Gastrocnemius medialis (tissue), 4 donors: Measurements from ENCODE around the gene FITM1. TPM values are rescaled to one million over a fixed set of nuclear protein-coding genes. Genes with fewer than 3 reads are reported as not detected.

Source experiments
- ATAC-seq, 2 donors: fragments of 150-250 bp; one replicate each; pipeline ENCODE4 v1.9.1; 2016
- DNase-seq, 2 donors: peaks; one replicate each; pipeline ENCODE4 v3.0.0-alpha.2; 2019
- H3K27ac ChIP-seq, 4 donors: fragments of 200-600 bp; sonication (generic); 1 replicate in 1 of 4; 2 replicates in 3 of 4; pipeline ENCODE4 v1.5.1; 2016 to 2018; ENCODE audit warnings: mild to moderate bottlenecking in 2 of 4, moderate library complexity in 1 of 4
- H3K27me3 ChIP-seq, 3 donors: fragments of 200-600 bp; sonication (generic) in 2 of 3; 1 replicate in 1 of 3; 2 replicates in 2 of 3; pipeline versions ENCODE4 v1.5.1 to v1.6.0; 2016 to 2019; ENCODE audit warnings: mild to moderate bottlenecking in 1 of 3, moderate library complexity in 1 of 3
- H3K36me3 ChIP-seq, 2 donors: fragments of 200-600 bp; sonication (generic) in 1 of 2; one replicate each; pipeline ENCODE4 v1.5.1; 2017 to 2018
- H3K4me1 ChIP-seq, 2 donors: fragments of 200-600 bp; sonication (generic) in 1 of 2; one replicate each; pipeline ENCODE4 v1.5.1; 2016 to 2017; ENCODE audit warnings: mild to moderate bottlenecking in 2 of 2
- H3K4me3 ChIP-seq, 4 donors: fragments of 200-600 bp; sonication (generic) in 3 of 4; 1 replicate in 1 of 4; 2 replicates in 3 of 4; pipeline ENCODE4 v1.5.1; 2016 to 2019; ENCODE audit warnings: mild to moderate bottlenecking in 2 of 4
- H3K9me3 ChIP-seq, 3 donors: fragments of 200-600 bp; sonication (generic) in 2 of 3; 1 replicate in 1 of 3; 2 replicates in 2 of 3; pipeline ENCODE4 v1.5.1; 2016 to 2019
- POLR2A ChIP-seq, 2 donors: fragments of 450-650 bp; IDR thresholded peaks; one replicate each; pipeline ENCODE4 v1.6.1; 2017; ENCODE audit warnings: antibody characterized with exemption in 2 of 2, mild to moderate bottlenecking in 2 of 2, moderate library complexity in 2 of 2
- in situ Hi-C, 4 donors: fragments of 200-750 bp; cut with MboI; loops; one replicate each; pipeline versions ENCODE4 v1.15.0 to v1.8.0; 2017; ENCODE audit warnings: low sequenced_read_pairs in 4 of 4
- intact Hi-C: fragments of 100-400 bp; cut with DNase I; formaldehyde crosslinking; loops from one replicate; pipeline ENCODE4 v1.15.1; 2023; ENCODE audit warnings: low total_unique reads
- total RNA-seq, 4 donors: library from RNA; depleted of rRNA; stranded (reverse); fragments of >200 nt; gene quantifications; one replicate each; pipeline versions ENCODE4 v1.1.0 to v1.2.3, GENCODE V29; 2016
- TF ChIP-seq, protein P1 (sequence below), 5 experiments: fragments of 450-650 bp in 3 of 5; fragments of 200-600 bp in 2 of 5; sonication (generic) in 2 of 5; IDR thresholded peaks in 4 of 5; conservative IDR thresholded peaks in 1 of 5; 1 replicate in 4 of 5; 2 replicates in 1 of 5; pipeline ENCODE4 v1.5.1; 2016 to 2019; ENCODE audit warnings: antibody characterized with exemption in 5 of 5, mild to moderate bottlenecking in 3 of 5, moderate library complexity in 3 of 5

The FITM1 gene
- total RNA-seq, 4 donors from 2014 or later, result 45.3 to 91.3 (median 65.4) TPM

DNA sequence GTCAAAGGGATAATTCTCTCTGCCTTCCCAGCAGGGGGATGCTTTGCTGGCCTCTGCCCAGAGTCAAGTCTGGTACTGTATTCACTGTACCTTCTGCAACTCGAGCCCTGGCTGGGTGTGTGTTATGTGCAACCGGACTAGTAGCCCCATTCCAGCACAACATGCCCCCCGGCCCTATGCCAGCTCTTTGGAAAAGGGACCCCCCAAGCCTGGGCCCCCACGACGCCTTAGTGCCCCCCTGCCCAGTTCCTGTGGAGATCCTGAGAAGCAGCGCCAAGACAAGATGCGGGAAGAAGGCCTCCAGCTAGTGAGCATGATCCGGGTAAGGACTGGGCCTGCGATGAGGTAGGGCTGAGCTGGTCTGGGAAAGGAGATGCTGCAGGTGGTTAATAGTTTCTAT lies 20.1 kb downstream of the FITM1 start:
- TF ChIP-seq, protein P1, sequence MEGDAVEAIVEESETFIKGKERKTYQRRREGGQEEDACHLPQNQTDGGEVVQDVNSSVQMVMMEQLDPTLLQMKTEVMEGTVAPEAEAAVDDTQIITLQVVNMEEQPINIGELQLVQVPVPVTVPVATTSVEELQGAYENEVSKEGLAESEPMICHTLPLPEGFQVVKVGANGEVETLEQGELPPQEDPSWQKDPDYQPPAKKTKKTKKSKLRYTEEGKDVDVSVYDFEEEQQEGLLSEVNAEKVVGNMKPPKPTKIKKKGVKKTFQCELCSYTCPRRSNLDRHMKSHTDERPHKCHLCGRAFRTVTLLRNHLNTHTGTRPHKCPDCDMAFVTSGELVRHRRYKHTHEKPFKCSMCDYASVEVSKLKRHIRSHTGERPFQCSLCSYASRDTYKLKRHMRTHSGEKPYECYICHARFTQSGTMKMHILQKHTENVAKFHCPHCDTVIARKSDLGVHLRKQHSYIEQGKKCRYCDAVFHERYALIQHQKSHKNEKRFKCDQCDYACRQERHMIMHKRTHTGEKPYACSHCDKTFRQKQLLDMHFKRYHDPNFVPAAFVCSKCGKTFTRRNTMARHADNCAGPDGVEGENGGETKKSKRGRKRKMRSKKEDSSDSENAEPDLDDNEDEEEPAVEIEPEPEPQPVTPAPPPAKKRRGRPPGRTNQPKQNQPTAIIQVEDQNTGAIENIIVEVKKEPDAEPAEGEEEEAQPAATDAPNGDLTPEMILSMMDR (IDR thresholded peaks at IDR 0.05 in 4 of 5, conservative IDR thresholded peaks at IDR 0.05 in 1 of 5), result no peak
- no peak for TF ChIP-seq POLR2A (IDR thresholded peaks at IDR 0.05)
- Histone ChIP-seq H3K4me1 (peaks cover 14 to 17% of the 10 kb centered on the region in 2 donors), H3K4me3 (no peak overlapping the region), H3K9me3 (no peaks in the 10 kb centered on the region), H3K36me3 (peaks cover 0 to 64% of the 10 kb centered on the region in 2 donors), H3K27me3 (no peaks in the 10 kb centered on the region), H3K27ac (no peak overlapping the region)
- ATAC-seq (no peak), DNase-seq (no peak)
- intact Hi-C loops, result no loop called here
- in situ Hi-C loops, result no loop called here

DNA sequence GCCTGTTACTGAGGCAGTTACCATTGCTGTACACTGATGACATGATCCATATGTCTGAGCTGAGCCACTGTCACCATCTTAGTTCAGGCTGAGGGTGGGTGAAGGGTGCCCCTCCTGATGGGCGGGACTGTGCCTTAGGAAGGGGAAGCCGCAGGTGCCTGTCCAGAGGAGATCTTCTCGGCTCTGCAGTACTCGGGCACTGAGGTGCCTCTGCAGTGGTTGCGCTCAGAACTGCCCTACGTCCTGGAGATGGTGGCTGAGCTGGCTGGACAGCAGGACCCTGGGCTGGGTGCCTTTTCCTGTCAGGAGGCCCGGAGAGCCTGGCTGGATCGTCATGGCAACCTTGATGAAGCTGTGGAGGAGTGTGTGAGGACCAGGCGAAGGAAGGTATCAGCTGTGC lies 20.5 kb downstream of the FITM1 start:
- H3K36me3 ChIP-seq, result peaks cover 0 to 69% of the 10 kb centered on the region in 2 donors
- no peak overlapping the region for H3K27ac ChIP-seq
- H3K27me3 ChIP-seq, result no peaks in the 10 kb centered on the region
- no peak for ATAC-seq
- H3K4me1 ChIP-seq, result peaks cover 10 to 13% of the 10 kb centered on the region in 2 donors
- intact Hi-C loops (no loop called here), in situ Hi-C loops (no loop called here)
- TF ChIP-seq, protein P1 (IDR thresholded peaks at IDR 0.05 in 4 of 5, conservative IDR thresholded peaks at IDR 0.05 in 1 of 5), result no peak
- no peak for TF ChIP-seq POLR2A (IDR thresholded peaks at IDR 0.05)
- no peak overlapping the region for H3K4me3 ChIP-seq
- DNase-seq, result no peak
- H3K9me3 ChIP-seq, result no peaks in the 10 kb centered on the region

DNA sequence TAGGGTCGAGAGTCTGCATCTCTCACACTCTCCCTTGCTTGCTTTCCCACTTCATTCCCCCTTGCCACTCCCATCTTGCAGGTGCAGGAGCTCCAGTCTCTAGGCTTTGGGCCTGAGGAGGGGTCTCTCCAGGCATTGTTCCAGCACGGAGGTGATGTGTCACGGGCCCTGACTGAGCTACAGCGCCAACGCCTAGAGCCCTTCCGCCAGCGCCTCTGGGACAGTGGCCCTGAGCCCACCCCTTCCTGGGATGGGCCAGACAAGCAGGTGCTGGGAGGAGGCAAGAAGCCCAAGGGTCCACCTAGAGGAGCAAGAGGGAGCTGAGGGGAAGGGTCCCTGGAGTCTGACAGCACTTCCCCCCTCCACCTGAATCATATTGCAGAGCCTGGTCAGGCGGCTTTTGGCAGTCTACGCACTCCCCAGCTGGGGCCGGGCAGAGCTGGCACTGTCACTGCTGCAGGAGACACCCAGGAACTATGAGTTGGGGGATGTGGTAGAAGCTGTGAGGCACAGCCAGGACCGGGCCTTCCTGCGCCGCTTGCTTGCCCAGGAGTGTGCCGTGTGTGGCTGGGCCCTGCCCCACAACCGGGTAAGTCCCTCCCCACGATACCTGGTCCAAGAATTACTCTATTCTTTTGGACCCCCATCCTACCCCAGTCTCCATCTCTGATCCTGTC lies 21.1 kb downstream of the FITM1 start:
- H3K27ac ChIP-seq, result no peak overlapping the region
- no peaks in the 10 kb centered on the region for H3K27me3 ChIP-seq
- ATAC-seq (no peak), DNase-seq (no peak)
- H3K4me1 ChIP-seq, result peaks cover 9 to 11% of the 10 kb centered on the region in 2 donors
- H3K9me3 ChIP-seq, result no peaks in the 10 kb centered on the region
- in situ Hi-C loops (no loop called here), intact Hi-C loops (no loop called here)
- H3K36me3 ChIP-seq, result peaks cover 0 to 74% of the 10 kb centered on the region in 2 donors
- TF ChIP-seq POLR2A (IDR thresholded peaks at IDR 0.05), result no peak
- TF ChIP-seq, protein P1 (IDR thresholded peaks at IDR 0.05 in 4 of 5, conservative IDR thresholded peaks at IDR 0.05 in 1 of 5), result no peak
- H3K4me3 ChIP-seq, result no peak overlapping the region

DNA sequence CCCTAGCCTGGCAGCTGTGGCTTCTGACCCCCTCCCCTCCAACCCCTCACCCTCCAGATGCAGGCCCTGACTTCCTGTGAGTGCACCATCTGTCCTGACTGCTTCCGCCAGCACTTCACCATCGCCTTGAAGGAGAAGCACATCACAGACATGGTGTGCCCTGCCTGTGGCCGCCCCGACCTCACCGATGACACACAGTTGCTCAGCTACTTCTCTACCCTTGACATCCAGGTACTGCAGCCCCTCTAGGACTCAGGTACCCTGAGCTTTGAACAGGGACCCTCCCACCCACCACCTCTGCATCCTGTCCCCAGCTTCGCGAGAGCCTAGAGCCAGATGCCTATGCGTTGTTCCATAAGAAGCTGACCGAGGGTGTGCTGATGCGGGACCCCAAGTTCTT lies 24.6 kb downstream of the FITM1 start:
- H3K27ac ChIP-seq, result no peak overlapping the region
- no peak overlapping the region for H3K4me3 ChIP-seq
- peaks cover 0 to 82% of the 10 kb centered on the region in 2 donors for H3K36me3 ChIP-seq
- H3K9me3 ChIP-seq, result no peaks in the 10 kb centered on the region
- DNase-seq (no peak), ATAC-seq (no peak)
- intact Hi-C loops, result no loop called here
- H3K4me1 ChIP-seq, result no peaks in the 10 kb centered on the region
- in situ Hi-C loops, result no loop called here
- no peak for TF ChIP-seq POLR2A (IDR thresholded peaks at IDR 0.05)
- TF ChIP-seq, protein P1 (IDR thresholded peaks at IDR 0.05 in 4 of 5, conservative IDR thresholded peaks at IDR 0.05 in 1 of 5), result no peak
- no peaks in the 10 kb centered on the region for H3K27me3 ChIP-seq

DNA sequence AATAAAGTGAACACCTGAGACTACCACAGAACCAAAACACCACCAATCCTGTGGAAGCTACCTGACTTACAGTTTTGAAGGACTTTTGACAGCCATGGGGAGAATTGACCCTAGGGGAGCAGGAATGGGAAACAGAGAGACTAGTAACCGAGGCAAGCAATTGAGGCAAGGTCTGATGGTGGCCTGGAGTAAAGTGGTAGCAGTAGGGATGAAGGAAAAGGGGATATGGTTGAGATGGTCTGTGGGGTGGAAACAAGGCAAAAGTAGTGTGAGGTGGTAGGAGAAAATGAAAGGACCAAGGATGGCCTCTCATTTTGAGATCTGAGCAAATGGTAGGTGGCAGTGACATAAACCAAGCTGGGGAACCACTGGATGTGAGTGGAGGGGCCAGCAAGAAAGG lies 26.4 kb downstream of the FITM1 start:
- Histone ChIP-seq H3K36me3 (peaks cover 0 to 73% of the 10 kb centered on the region in 2 donors), H3K27ac (no peak overlapping the region), H3K9me3 (no peaks in the 10 kb centered on the region), H3K4me3 (no peak overlapping the region), H3K4me1 (peaks cover 7 to 14% of the 10 kb centered on the region in 2 donors), H3K27me3 (no peaks in the 10 kb centered on the region)
- no peak for ATAC-seq
- in situ Hi-C loops (no loop called here), intact Hi-C loops (no loop called here)
- no peak for TF ChIP-seq POLR2A (IDR thresholded peaks at IDR 0.05)
- TF ChIP-seq, protein P1 (IDR thresholded peaks at IDR 0.05 in 4 of 5, conservative IDR thresholded peaks at IDR 0.05 in 1 of 5), result no peak
- no peak for DNase-seq
